Gastrocnemius medialis (tissue), 4 donors: ENCODE data around the gene MAST4.

Experiments
- CTCF ChIP-seq, 5 experiments: fragments of 450-650 bp in 3 of 5; fragments of 200-600 bp in 2 of 5; sonication (generic) in 2 of 5; IDR thresholded peaks in 4 of 5; conservative IDR thresholded peaks in 1 of 5; 1 replicate in 4 of 5; 2 replicates in 1 of 5; pipeline ENCODE4 v1.5.1; 2016 to 2019; ENCODE audit warnings: antibody characterized with exemption in 5 of 5, mild to moderate bottlenecking in 3 of 5, moderate library complexity in 3 of 5
- POLR2A ChIP-seq, 2 donors: fragments of 450-650 bp; IDR thresholded peaks; one replicate each; pipeline ENCODE4 v1.6.1; 2017; ENCODE audit warnings: antibody characterized with exemption in 2 of 2, mild to moderate bottlenecking in 2 of 2, moderate library complexity in 2 of 2

GRCh38 chr5:66653325-66653724 lies 57.1 kb downstream of the MAST4 start:
- no peak for TF ChIP-seq CTCF (IDR thresholded peaks at IDR 0.05 in 4 of 5, conservative IDR thresholded peaks at IDR 0.05 in 1 of 5)
- TF ChIP-seq POLR2A (IDR thresholded peaks at IDR 0.05) = no peak
